Pericardium fibroblast (primary cell): Measurements from ENCODE around the gene GOLM1. TPM values are rescaled to one million over a fixed set of nuclear protein-coding genes. Genes with fewer than 3 reads are reported as not detected.

Source experiments
- total RNA-seq: library from RNA; depleted of rRNA; stranded (reverse); fragments of >200 nt; gene quantifications from 2 replicates; pipeline ENCODE4 v1.2.3, GENCODE V29; 2015

GOLM1 gene, protein sequence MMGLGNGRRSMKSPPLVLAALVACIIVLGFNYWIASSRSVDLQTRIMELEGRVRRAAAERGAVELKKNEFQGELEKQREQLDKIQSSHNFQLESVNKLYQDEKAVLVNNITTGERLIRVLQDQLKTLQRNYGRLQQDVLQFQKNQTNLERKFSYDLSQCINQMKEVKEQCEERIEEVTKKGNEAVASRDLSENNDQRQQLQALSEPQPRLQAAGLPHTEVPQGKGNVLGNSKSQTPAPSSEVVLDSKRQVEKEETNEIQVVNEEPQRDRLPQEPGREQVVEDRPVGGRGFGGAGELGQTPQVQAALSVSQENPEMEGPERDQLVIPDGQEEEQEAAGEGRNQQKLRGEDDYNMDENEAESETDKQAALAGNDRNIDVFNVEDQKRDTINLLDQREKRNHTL
- total RNA-seq: 61.5 and 85.3 TPM in 2 replicates

GRCh38 chr9:86098824-86099700 lies at the start of gene GOLM1:
Gene GOLM1, minus strand, starts transcription at chr9:86099558. Its CDS starts 20,238 bp downstream, at chr9:86079320.

Other genes starting within 250 kb of the GOLM1 start
- gene NAA35, start 158.4 kb downstream of the GOLM1 start, total RNA-seq: 11.0 and 11.6 TPM in 2 replicates
- gene C9orf153, start 160.1 kb upstream of the GOLM1 start, total RNA-seq: not detected in 2 replicates
- 31.7 and 47.3 TPM in 2 replicates for gene ISCA1, start 183.0 kb upstream of the GOLM1 start, total RNA-seq